HG03520 (cell line): ENCODE measurements around the gene CCDC127.
"Not testable (repeated sequence)": the region's sequence is repeated elsewhere in the genome, so short reads cannot be mapped to it uniquely, and the experiment has no call there.

ENCODE experiments used
- ATAC-seq: cut with Tn5 transposase; IDR thresholded peaks from one replicate; pipeline ENCODE4 v1.9.1; 2021; ENCODE audit warnings: mild to moderate bottlenecking, moderate library complexity; ENCODE audit not compliant: unreplicated experiment

CCDC127 gene

DNA sequence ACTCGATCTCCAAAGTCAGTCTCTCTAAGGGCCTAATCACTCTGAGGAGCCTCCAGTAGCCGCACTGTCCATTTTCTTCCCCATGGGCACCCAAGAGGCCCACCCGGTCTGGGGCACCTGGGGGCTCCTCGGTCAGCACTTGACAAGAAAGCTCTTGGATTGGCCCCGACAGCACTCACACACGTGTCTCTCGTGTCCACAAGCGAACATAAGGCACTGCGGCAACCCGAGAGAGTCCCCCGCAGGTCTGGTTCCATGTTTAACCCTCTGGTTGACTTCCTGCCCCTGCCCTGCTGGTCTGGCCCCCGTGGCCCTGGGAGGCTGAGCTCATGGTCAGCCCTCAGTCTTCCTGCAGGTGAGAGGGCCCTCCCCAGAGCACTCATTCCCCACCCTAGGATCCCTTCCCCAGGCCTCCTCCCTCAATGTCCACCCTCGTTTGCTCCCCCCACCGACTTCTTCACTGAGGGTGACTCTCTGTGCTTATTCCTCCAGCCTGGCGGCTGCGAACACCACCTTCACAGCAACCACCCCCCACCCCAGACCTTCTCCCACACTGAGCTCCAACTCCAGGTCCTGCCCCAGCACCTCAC is 43.0 kb downstream of the CCDC127 start:
- no peak for ATAC-seq

- ATAC-seq: no peak
Observed at GRCh38 chr5:174291-174600, 43.7 kb downstream of the CCDC127 start.

- ATAC-seq: no peak
Observed at GRCh38 chr5:173392-174290, 44.3 kb downstream of the CCDC127 start.

DNA sequence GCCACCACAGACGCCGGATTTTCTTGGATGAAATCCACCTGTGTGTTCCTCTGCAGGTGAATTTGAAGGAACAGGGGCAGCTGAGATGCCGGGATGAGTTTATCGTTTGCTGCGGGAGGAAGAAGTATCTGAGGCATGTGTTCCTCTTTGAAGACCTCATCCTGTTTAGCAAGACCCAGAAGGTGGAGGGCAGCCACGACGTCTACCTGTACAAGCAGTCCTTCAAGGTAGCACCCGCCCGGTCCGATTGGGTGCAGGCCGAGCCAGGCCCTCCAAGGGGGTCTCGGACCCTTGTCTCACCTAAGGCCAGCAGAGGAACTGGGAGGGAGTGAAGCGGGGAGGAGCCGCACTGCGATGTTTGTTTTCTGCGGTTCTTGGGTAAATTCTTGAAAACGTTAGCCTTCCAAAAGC is 45.1 kb downstream of the CCDC127 start:
- no peak for ATAC-seq

DNA sequence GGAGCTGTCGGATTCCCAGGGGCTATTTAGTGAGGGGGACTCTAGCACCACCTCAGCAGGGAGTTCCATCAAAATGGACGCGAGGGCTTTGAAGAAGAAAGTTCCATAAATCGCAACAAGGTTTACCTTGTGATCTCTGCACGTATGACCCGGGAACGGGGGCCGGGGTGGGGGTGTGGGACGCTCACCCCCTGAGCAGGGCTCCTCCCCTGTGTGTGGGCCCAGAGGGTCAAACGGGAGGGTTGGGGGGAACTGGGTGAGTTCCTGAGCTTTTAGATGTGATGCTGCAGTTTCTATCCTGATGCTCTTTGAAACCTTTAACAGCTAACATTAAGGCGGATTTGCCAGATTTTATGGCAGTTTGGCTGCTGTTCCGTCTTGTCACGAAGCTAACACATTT is 45.5 kb downstream of the CCDC127 start:
- ATAC-seq: no peak

DNA sequence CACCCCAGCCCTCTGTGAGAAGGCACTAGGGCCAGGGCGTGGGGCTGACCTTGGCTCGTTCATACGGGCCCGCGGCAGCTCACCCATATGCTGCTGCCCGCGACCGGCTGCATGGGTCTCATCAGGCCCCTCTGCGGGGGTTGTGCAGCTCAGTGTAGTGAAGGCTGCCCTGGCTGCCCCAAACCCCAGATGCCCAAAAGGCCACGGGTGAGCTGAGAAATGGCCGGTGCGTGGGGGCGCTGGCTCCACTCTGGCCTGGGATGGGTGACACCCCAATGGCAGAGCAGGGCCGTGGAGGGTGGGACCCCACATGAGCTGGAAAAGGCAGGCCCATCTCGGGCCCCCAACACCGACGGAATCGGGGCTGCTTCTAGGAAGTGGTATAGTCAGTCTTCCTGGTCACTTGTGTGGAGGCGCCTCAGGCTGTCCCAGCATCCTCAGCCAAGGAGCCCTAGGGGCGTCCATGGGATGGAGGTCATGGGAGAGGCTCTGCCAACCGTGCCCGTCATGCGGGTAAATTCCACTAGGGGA is 46.1 kb downstream of the CCDC127 start:
- ATAC-seq: no peak

DNA sequence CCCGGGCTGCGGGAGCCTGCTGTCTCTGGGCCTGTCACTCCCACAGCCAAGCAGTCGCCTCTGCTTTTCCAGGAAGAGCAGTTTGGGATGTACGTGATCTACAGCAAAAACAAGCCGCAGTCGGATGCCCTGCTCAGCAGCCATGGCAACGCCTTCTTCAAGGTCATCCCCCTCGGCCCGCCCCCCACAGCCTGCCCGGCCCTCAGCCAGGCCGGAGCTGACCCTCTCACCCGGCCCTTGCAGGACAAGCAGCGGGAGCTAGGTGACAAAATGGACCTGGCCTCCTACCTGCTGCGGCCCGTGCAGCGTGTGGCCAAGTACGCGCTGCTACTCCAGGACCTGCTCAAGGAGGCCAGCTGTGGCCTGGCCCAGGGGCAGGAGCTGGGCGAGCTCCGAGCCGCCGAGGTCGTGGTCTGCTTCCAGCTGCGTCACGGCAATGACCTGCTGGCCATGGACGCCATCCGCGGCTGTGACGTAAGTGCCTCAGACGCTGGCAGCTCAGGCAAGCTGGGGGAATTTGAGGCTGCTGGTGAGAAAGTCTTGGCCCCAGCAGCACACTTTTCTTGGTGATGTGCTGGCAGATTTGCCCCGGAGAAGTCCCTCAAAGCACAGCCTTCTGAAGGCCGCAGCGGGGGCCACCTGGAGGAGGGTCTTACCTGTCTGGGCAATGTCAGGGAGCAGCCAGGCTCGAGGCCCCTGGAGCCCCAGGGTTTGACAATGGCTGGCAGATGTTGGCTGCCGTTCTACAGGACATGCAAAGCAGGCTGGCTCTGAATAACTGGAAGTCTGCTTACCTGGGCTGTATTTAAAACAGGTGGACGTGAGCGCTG is 46.8 kb downstream of the CCDC127 start:
- ATAC-seq: no peak

DNA sequence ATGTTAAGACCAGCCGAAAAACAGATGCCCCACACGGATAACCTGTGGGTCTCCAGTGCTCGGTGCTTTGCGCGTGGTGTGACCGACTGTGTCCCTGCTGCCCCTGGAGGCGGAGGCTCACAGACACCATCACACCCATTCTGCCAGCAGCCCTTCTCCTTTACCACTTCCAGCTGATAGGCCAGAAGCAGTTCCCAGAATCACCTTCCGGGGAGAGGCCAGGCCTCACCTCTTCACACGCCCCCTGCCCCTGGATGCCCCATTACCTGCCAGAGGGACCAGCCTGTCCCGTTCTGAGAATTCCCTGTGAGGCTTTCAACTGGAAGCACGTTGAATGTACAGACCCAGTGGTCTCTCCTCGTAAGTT is 48.2 kb downstream of the CCDC127 start:
- no peak for ATAC-seq

DNA sequence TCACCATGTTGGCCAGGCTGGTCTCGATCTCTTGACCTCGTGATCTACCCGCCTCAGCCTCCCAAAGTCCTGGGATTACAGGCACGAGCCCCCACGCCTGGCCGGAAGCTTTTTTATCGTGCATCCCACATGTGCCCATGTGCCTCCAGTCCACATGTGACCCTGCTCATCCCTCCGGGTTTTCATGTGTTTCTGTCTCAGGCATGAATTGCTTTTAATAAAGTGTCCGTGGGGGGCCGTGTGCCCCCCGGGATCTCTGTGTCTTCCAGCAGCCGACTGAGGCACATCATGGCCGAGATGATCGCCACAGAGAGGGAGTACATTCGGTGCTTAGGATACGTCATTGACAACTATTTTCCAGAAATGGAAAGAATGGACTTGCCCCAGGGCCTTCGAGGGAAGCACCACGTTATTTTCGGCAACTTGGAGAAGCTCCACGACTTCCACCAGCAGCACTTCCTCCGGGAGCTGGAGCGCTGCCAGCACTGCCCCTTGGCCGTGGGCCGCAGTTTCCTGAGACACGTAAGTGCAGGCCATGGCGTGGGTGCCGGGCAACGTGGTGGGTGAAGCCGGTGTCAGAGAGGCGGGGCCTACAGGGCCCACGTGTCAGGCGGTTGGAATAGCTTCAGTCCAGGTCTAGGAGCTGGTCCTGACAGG is 48.8 kb downstream of the CCDC127 start:
- no peak for ATAC-seq

DNA sequence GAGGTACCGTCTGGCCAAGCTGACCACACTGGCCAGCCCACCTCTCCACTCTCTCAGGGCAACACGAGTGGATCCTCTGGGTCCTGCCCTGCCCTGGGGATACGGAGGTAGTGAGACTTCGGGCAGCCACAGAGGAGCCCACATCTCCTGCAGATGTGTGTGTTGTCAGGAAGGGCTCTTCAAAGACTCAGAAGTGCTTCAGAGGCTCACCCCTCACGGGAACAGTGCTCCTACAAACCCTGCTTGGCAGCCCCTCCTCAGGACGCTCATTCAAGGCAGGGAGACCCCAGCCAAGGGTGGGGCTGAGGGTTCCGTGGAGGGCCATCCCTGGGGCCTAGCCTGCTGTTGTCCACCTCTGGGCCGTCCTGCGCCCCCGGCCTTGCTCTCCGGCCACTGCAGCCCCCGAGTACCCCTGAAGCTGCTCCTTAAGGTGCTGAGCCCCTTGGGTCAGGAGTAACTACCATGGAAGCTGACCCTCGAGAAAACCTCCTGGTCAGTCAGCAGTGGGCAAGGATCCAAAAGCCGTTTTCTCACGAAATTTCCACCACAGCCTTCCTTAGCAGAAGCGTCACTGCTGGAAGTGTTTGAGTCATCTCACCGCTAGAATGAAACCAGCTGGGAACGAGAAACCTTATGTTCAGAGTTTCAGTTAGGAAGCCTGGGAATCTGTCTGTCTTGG is 49.8 kb downstream of the CCDC127 start:
- no peak for ATAC-seq

- no peak for ATAC-seq
Observed at GRCh38 chr5:167511-167910, 50.4 kb downstream of the CCDC127 start.

DNA sequence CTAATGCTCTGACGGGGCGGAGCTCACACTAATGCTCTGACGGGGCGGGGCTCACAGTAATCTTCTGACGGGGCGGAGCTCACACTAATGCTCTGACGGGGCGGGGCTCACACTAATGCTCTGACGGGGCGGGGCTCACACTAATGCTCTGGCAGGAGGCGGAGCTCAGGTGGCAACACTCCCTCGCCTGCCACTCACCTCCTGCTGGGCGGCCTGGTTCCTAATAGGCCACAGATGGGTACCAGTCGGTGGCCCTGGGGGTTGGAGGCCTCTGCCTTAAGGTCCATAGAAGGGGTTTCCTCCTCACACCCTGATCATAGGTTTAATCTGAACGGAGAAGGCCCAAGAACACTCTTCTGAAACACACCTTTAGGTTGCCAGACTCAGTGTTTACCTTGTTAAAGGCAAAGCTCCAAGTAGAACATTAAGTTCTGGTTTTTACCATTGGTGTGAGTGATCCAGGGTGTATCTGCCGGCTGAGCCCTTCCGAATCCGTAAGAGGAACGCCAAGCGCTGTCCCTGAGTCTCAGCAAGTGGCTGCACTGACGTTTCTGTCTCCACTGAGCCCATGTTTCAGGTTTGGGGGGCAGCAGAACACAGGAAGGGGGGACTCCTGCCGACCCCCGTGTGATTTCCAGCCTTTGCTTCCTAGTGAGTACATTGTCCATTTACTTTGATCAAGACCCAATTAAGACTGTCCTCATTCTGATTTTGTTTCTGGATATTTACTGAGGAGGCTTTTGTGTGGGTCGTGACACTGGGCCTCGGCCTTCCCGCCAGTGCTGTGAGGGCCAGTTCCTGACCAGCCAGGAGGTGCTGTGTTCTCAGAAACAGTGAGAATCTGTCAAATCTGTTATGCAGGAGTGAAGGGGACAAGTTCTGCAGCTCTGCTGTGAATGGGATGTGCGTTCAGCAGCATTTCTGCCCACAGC is 51.2 kb downstream of the CCDC127 start:
- no peak for ATAC-seq

- ATAC-seq: not testable (repeated sequence)
Observed at GRCh38 chr5:164783-165182, 53.2 kb downstream of the CCDC127 start.

DNA sequence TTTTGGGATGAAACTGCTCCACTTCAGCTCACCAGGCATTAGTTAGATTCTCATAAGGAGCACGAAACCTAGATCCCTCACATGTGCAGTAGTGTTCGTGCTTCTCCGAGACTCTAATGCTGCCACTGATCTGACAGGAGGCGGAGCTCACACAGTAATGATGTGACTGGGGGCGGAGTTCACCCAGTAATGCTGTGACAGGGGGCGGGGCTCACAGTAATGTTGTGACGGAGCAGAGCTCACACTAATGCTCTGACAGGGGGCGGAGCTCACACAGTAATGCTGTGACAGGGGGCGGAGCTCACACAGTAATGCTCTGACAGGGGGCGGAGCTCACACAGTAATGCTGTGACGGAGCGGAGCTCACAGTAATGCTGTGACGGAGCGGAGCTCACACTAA is 53.7 kb downstream of the CCDC127 start:
- ATAC-seq: no peak

GRCh38 chr5:163841-164240 is 54.1 kb downstream of the CCDC127 start:
- ATAC-seq: no peak

- ATAC-seq: no peak
Observed at GRCh38 chr5:163338-163620, 54.7 kb downstream of the CCDC127 start.

DNA sequence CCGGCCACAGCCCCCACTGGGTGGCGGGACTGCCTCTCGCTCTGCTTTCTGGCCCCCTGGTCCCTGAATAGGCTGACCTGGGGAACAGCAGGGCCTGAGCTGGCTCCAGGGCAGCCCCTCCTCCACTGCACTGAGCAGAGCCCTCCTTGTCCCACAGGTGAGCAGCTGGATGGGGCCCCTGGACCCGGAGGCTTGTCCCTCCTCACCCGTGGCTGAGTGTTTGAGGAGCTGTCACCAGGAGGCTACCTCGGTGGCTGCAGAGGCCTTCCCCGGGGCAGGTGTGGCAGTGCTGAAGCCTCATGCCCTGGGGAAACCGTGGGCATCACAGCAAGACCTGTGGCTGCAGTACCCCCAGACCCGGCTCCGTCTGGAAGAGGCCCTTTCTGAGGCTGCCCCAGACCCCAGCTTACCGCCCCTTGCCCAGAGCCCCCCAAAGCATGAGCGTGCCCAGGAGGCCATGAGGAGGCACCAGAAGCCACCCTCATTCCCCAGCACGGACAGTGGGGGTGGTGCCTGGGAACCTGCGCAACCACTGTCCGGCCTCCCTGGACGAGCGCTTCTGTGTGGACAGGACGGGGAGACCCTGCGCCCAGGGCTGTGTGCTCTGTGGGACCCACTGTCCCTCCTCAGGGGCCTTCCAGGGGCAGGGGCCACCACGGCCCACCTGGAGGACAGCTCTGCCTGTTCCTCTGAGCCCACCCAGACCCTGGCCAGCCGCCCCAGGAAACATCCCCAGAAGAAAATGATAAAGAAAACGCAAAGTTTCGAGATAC is 55.2 kb downstream of the CCDC127 start:
- ATAC-seq: no peak

DNA sequence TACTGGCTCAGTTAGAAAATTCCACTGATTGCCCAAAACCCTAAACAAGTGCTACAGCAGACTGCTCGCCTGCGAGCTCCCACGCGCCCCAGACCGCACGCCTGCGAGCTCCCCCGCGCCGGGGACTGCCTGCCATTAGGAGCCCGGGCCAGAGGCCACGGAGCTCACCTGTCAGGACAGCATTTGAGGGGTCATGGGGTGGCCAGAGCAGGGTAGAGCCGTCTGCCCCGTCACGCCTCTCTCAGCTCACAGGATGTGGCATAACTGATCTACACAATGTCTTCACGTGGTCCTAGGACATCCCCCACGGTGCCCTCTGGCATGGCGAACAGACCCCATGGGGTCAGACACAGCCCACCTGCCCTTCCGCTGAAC is 55.8 kb downstream of the CCDC127 start:
- no peak for ATAC-seq

DNA sequence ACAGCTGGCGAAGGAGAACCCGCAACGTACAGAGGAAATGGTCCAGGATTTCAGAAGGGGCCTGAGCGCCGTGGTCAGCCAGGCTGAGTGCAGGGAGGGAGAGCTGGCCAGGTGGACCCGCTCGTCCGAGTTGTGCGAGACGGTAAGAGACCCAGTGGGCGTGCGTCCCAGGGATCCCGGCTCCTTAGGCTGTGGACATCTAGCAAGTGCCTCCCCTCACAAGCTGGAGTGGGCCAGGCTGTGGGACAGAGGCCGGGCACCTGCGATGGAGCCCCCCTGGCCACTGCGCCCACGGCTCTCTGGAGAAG is 56.2 kb downstream of the CCDC127 start:
- no peak for ATAC-seq
